Keratinocyte (primary cell): Measurements from ENCODE around the gene NCKAP5. TPM values are rescaled to one million over a fixed set of nuclear protein-coding genes. Genes with fewer than 3 reads are reported as not detected.

Experiments used
- DNase-seq: peaks from one replicate; pipeline ENCODE4 v3.0.0-alpha.2; 2011; ENCODE audit warnings: low read depth, missing footprints, low spot score
- FAIRE-seq: peaks from 2 replicates; lab custom pipeline; 2011; peaks lifted over from hg19 to GRCh38; lab: Jason Lieb, UNC
- H2AFZ ChIP-seq: 2 replicates; pipeline ENCODE4 v1.6.0; 2012; ENCODE audit warnings: low read length, control low read depth, inconsistent platforms; ENCODE audit not compliant: control insufficient read depth
- H3K27ac ChIP-seq: 2 replicates; pipeline ENCODE4 v1.5.1; 2011; ENCODE audit warnings: low read length; ENCODE audit not compliant: control insufficient read depth, insufficient read depth
- H3K27me3 ChIP-seq: 3 replicates; pipeline ENCODE4 v1.6.0; 2011; ENCODE audit warnings: low read length; ENCODE audit not compliant: control insufficient read depth, insufficient read depth; ENCODE audit errors: extremely low read depth
- H3K36me3 ChIP-seq, 2 experiments: 2 replicates in 1 of 2; 3 replicates in 1 of 2; pipeline ENCODE4 v1.5.1; 2011; ENCODE audit warnings: low read length in 2 of 2, mild to moderate bottlenecking in 1 of 2; ENCODE audit not compliant: control insufficient read depth in 2 of 2, insufficient read depth in 2 of 2; ENCODE audit errors: extremely low read depth in 1 of 2
- H3K4me1 ChIP-seq: 3 replicates; pipeline ENCODE4 v1.5.1; 2011; ENCODE audit warnings: low read length; ENCODE audit not compliant: control insufficient read depth, insufficient read depth; ENCODE audit errors: extremely low read depth
- H3K4me2 ChIP-seq: 3 replicates; pipeline ENCODE4 v1.6.0; 2011; ENCODE audit warnings: low read depth, low read length; ENCODE audit not compliant: control insufficient read depth, insufficient read depth; ENCODE audit errors: extremely low read depth
- H3K4me3 ChIP-seq, 3 experiments: fragments of 200-600 bp in 1 of 3; sonication (generic) in 1 of 3; 2 replicates in 2 of 3; 3 replicates in 1 of 3; pipeline ENCODE4 v1.5.1; 2011 to 2016; ENCODE audit warnings: low read length in 3 of 3, mild to moderate bottlenecking in 3 of 3, control low read depth in 2 of 3, inconsistent platforms in 1 of 3, low read depth in 1 of 3, mixed read lengths in 1 of 3, mixed run types in 1 of 3, moderate library complexity in 1 of 3; ENCODE audit not compliant: control insufficient read depth in 2 of 3, insufficient read depth in 2 of 3; ENCODE audit errors: extremely low read depth in 1 of 3
- H3K79me2 ChIP-seq: 2 replicates; pipeline ENCODE4 v1.6.0; 2012; ENCODE audit warnings: low read length; ENCODE audit not compliant: control insufficient read depth, insufficient read depth
- H3K9ac ChIP-seq: 3 replicates; pipeline ENCODE4 v1.6.0; 2011; ENCODE audit warnings: low read length; ENCODE audit not compliant: control insufficient read depth, insufficient read depth; ENCODE audit errors: extremely low read depth
- H3K9me1 ChIP-seq: 3 replicates; pipeline ENCODE4 v1.6.0; 2011; ENCODE audit warnings: low read length; ENCODE audit not compliant: control insufficient read depth, insufficient read depth; ENCODE audit errors: extremely low read depth
- H3K9me3 ChIP-seq: 2 replicates; pipeline ENCODE4 v1.5.1; 2012; ENCODE audit warnings: low read depth, low read length; ENCODE audit not compliant: control insufficient read depth
- H4K20me1 ChIP-seq: 3 replicates; pipeline ENCODE4 v1.6.0; 2011; ENCODE audit warnings: low read length; ENCODE audit not compliant: control insufficient read depth, insufficient read depth; ENCODE audit errors: extremely low read depth
- CTCF ChIP-seq, 3 experiments: IDR thresholded peaks in 1 of 3; conservative IDR thresholded peaks in 1 of 3; optimal IDR thresholded peaks in 1 of 3; 2 replicates in 2 of 3; 3 replicates in 1 of 3; pipeline versions ENCODE3 to v1.5.1; 2011; ENCODE audit warnings: low read length in 3 of 3, mild to moderate bottlenecking in 3 of 3, moderate library complexity in 2 of 3, control low read depth in 1 of 3, inconsistent platforms in 1 of 3; ENCODE audit not compliant: insufficient read depth in 2 of 3; ENCODE audit errors: extremely low read depth in 1 of 3
- EZH2 ChIP-seq: IDR thresholded peaks from one replicate; pipeline ENCODE4 v1.6.1; 2012; ENCODE audit warnings: inconsistent platforms, mild to moderate bottlenecking, low read length, moderate library complexity
- dilution Hi-C: fragments of 300-500 bp; cut with MboI; formaldehyde crosslinking; loops from one replicate; pipeline ENCODE4 v1.7.0; 2020; ENCODE audit warnings: low sequenced_read_pairs; ENCODE audit not compliant: extremely low pct_ligation_motif_present
- polyA plus RNA-seq, 5 experiments: library from polyadenylated mRNA; depleted of rRNA in 3 of 5; stranded (reverse) in 3 of 5; stranded (forward) in 1 of 5; unstranded in 1 of 5; fragments of >200 nt; gene quantifications; 1 replicate in 1 of 5; 2 replicates in 3 of 5; 3 replicates in 1 of 5; pipeline versions ENCODE4 v1.2.1 to v1.2.3, GENCODE V29; 2011 to 2012; ENCODE audit warnings: missing spikeins in 2 of 5, low read depth in 1 of 5, low replicate concordance in 1 of 5

NCKAP5 gene
- polyA plus RNA-seq, 1 donor (not counting 4 experiments of a cell fraction or from before 2014, with no cell fraction given) = 3.6 TPM

- H2AFZ ChIP-seq = no peak overlapping the region
- TF ChIP-seq EZH2 (no peak), CTCF (optimal IDR thresholded peaks at IDR 0.05 in 1 of 3, IDR thresholded peaks at IDR 0.05 in 1 of 3, conservative IDR thresholded peaks at IDR 0.05 in 1 of 3; ENCODE audit: extremely low read depth in 1 of 3, insufficient read depth in 2 of 3, low read length in 3 of 3) (no peak)
- H3K9me3 ChIP-seq = no peaks in the 10 kb centered on the region
- no peaks in the 10 kb centered on the region for H3K4me1 ChIP-seq
- no peaks in the 10 kb centered on the region for H4K20me1 ChIP-seq
- H3K9me1 ChIP-seq = no peaks in the 10 kb centered on the region
- H3K27ac ChIP-seq = no peak overlapping the region
- no peak overlapping the region for H3K9ac ChIP-seq
- no peaks in the 10 kb centered on the region for H3K27me3 ChIP-seq
- dilution Hi-C loops = no loop called here
- no peaks in the 10 kb centered on the region for H3K79me2 ChIP-seq
- H3K36me3 ChIP-seq = no peaks in the 10 kb centered on the region
- H3K4me3 ChIP-seq = no peak overlapping the region
- no peak overlapping the region for H3K4me2 ChIP-seq
- no peak for FAIRE-seq
- DNase-seq = no peak
These were observed 583.5 kb downstream of the NCKAP5 start for GRCh38 chr2:132984731-132985130.

GRCh38 chr2:132980304-132980703 is 588.0 kb downstream of the NCKAP5 start:
- dilution Hi-C loops = no loop called here
- no peak overlapping the region for H3K4me3 ChIP-seq
- H3K4me1 ChIP-seq = peaks cover 8% of the 10 kb centered on the region
- H3K9me3 ChIP-seq = no peaks in the 10 kb centered on the region
- DNase-seq (no peak), FAIRE-seq (no peak)
- H3K9ac ChIP-seq = no peak overlapping the region
- H3K4me2 ChIP-seq = no peak overlapping the region
- no peaks in the 10 kb centered on the region for H3K27me3 ChIP-seq
- no peak overlapping the region for H2AFZ ChIP-seq
- TF ChIP-seq CTCF (optimal IDR thresholded peaks at IDR 0.05 in 1 of 3, IDR thresholded peaks at IDR 0.05 in 1 of 3, conservative IDR thresholded peaks at IDR 0.05 in 1 of 3; ENCODE audit: extremely low read depth in 1 of 3, insufficient read depth in 2 of 3, low read length in 3 of 3) (no peak), EZH2 (no peak)
- H3K27ac ChIP-seq = no peak overlapping the region
- no peaks in the 10 kb centered on the region for H3K36me3 ChIP-seq
- no peaks in the 10 kb centered on the region for H3K79me2 ChIP-seq
- no peaks in the 10 kb centered on the region for H3K9me1 ChIP-seq
- no peaks in the 10 kb centered on the region for H4K20me1 ChIP-seq
